ENCODE data around the gene KIAA1671.

- TF ChIP-seq, protein P1, sequence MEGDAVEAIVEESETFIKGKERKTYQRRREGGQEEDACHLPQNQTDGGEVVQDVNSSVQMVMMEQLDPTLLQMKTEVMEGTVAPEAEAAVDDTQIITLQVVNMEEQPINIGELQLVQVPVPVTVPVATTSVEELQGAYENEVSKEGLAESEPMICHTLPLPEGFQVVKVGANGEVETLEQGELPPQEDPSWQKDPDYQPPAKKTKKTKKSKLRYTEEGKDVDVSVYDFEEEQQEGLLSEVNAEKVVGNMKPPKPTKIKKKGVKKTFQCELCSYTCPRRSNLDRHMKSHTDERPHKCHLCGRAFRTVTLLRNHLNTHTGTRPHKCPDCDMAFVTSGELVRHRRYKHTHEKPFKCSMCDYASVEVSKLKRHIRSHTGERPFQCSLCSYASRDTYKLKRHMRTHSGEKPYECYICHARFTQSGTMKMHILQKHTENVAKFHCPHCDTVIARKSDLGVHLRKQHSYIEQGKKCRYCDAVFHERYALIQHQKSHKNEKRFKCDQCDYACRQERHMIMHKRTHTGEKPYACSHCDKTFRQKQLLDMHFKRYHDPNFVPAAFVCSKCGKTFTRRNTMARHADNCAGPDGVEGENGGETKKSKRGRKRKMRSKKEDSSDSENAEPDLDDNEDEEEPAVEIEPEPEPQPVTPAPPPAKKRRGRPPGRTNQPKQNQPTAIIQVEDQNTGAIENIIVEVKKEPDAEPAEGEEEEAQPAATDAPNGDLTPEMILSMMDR (conservative IDR thresholded peaks at IDR 0.05; ENCODE audit: low read depth, low read length) = no peak
- TF ChIP-seq EZH2 (IDR thresholded peaks at IDR 0.05; ENCODE audit: borderline replicate concordance, low read depth, low read length, poor library complexity, severe bottlenecking) = no peak
Observed at GRCh38 chr22:25083807-25084200, 131.3 kb downstream of the KIAA1671 start.

Measured in A673 (cell line).